ENCODE measurements around the gene EPRS1. TPM values are rescaled to one million over a fixed set of nuclear protein-coding genes. Genes with fewer than 3 reads are reported as not detected.
A peak's percentile ranks its signal among the peaks of the same experiment; 100 is the strongest.
"Not testable (repeated sequence)": the region's sequence is repeated elsewhere in the genome, so short reads cannot be mapped to it uniquely, and the experiment has no call there.

Gene EPRS1
- total RNA-seq, 1 donor from 2014 or later: 36.3 TPM

- Histone ChIP-seq H3K9me3 (no peaks in the 10 kb centered on the region), H3K27ac (peak within 1 kb of the TSS; percentile 9), H3K36me3 (no peaks in the 10 kb centered on the region), H3K4me1 (peaks cover 12% of the 10 kb centered on the region), H3K4me3 (peak within 1 kb of the TSS; percentile 50 to 51), H3K27me3 (no peaks in the 10 kb centered on the region)
- DNase-seq (ENCODE audit: extremely low spot score in 2 of 2): peak; percentile 91 to 97
- intact Hi-C loops (cut with DNase I): loop anchor here (5.0 kb wide), 1 partner anchor 43 kb away; the partner anchor contains the start of gene EPRS1
- TF ChIP-seq POLR2A (IDR thresholded peaks at IDR 0.05) (peak in 1 of 2 donors; percentile 75), CTCF (IDR thresholded peaks at IDR 0.05) (peak in 1 of 3 experiments; percentile 33), POLR2AphosphoS5 (IDR thresholded peaks at IDR 0.05; ENCODE audit: insufficient read depth in 1 of 2, low read depth in 1 of 2) (peak in 1 of 2 donors; percentile 99)
These were observed 43.6 kb upstream of the EPRS1 start, which contains the start of gene BPNT1 for GRCh38 chr1:220089650-220090556. Gene BPNT1 (minus strand): TSS chr1:220089788. CDS start chr1:220079846, 9,942 bp downstream.

GRCh38 chr1:220086261-220086686, 40.0 kb upstream of the EPRS1 start:
- intact Hi-C loops (cut with DNase I); H3K27me3 ChIP-seq: not testable (repeated sequence)

GRCh38 chr1:220084460-220084859, 38.2 kb upstream of the EPRS1 start:
- H3K9me3 ChIP-seq: no peaks in the 10 kb centered on the region
- H3K4me3 ChIP-seq: no peak overlapping the region
- TF ChIP-seq POLR2A (IDR thresholded peaks at IDR 0.05): no peak
- no peak for TF ChIP-seq POLR2AphosphoS5 (IDR thresholded peaks at IDR 0.05; ENCODE audit: insufficient read depth in 1 of 2, low read depth in 1 of 2)
- no peak for TF ChIP-seq CTCF (IDR thresholded peaks at IDR 0.05)
- intact Hi-C loops (cut with DNase I): no loop called here
- no peaks in the 10 kb centered on the region for H3K4me1 ChIP-seq
- H3K27me3 ChIP-seq: no peaks in the 10 kb centered on the region
- H3K36me3 ChIP-seq: no peaks in the 10 kb centered on the region
- DNase-seq (ENCODE audit: extremely low spot score in 2 of 2): no peak
- no peak overlapping the region for H3K27ac ChIP-seq

More at GRCh38 chr1:220086261-220086686, 40.0 kb upstream of the EPRS1 start:
- H3K27ac ChIP-seq; H3K36me3 ChIP-seq; H3K9me3 ChIP-seq; H3K4me3 ChIP-seq; DNase-seq (ENCODE audit: extremely low spot score in 2 of 2); H3K4me1 ChIP-seq: not testable (repeated sequence)

GRCh38 chr1:220077887-220078286, 31.6 kb upstream of the EPRS1 start:
- H3K36me3 ChIP-seq: peaks cover 0 to 6% of the 10 kb centered on the region in 2 donors
- no peaks in the 10 kb centered on the region for H3K27me3 ChIP-seq
- DNase-seq (ENCODE audit: extremely low spot score in 2 of 2): no peak
- H3K27ac ChIP-seq: no peak overlapping the region
- H3K9me3 ChIP-seq: no peaks in the 10 kb centered on the region
- no peaks in the 10 kb centered on the region for H3K4me1 ChIP-seq
- TF ChIP-seq CTCF (IDR thresholded peaks at IDR 0.05) (no peak), POLR2A (IDR thresholded peaks at IDR 0.05) (no peak), POLR2AphosphoS5 (IDR thresholded peaks at IDR 0.05; ENCODE audit: insufficient read depth in 1 of 2, low read depth in 1 of 2) (no peak)
- no peak overlapping the region for H3K4me3 ChIP-seq
- intact Hi-C loops (cut with DNase I): no loop called here

- no peaks in the 10 kb centered on the region for H3K4me1 ChIP-seq
- no peak overlapping the region for H3K27ac ChIP-seq
- H3K4me3 ChIP-seq: no peak overlapping the region
- H3K27me3 ChIP-seq: no peaks in the 10 kb centered on the region
- DNase-seq (ENCODE audit: extremely low spot score in 2 of 2): no peak
- TF ChIP-seq CTCF (IDR thresholded peaks at IDR 0.05): no peak
- no peak for TF ChIP-seq POLR2A (IDR thresholded peaks at IDR 0.05)
- TF ChIP-seq POLR2AphosphoS5 (IDR thresholded peaks at IDR 0.05; ENCODE audit: insufficient read depth in 1 of 2, low read depth in 1 of 2): no peak
- no peaks in the 10 kb centered on the region for H3K9me3 ChIP-seq
- intact Hi-C loops (cut with DNase I): no loop called here
- peaks cover 0 to 13% of the 10 kb centered on the region in 2 donors for H3K36me3 ChIP-seq
These were observed 30.8 kb upstream of the EPRS1 start for GRCh38 chr1:220076861-220077762.
